ENCODE data around the gene RCL1. TPM values are rescaled to one million over a fixed set of nuclear protein-coding genes. Genes with fewer than 3 reads are reported as not detected.

RCL1 gene
- total RNA-seq, 1 donor from 2014 or later: 28.3 TPM

- intact Hi-C loops (cut with DNase I): no loop called here
- no peak overlapping the region for H3K4me3 ChIP-seq
- H3K4me1 ChIP-seq: peaks cover 10 to 46% of the 10 kb centered on the region in 2 donors
- peaks cover 6 to 17% of the 10 kb centered on the region in 2 donors for H3K36me3 ChIP-seq
- DNase-seq (ENCODE audit: low spot score in 2 of 2): no peak
- no peaks in the 10 kb centered on the region for H3K9me3 ChIP-seq
- no peaks in the 10 kb centered on the region for H3K27me3 ChIP-seq
- no peak for TF ChIP-seq CTCF (IDR thresholded peaks at IDR 0.05)
- peak overlapping the region; percentile 55 to 75 for H3K27ac ChIP-seq
Observed at GRCh38 chr9:4864698-4865097, 72.0 kb downstream of the RCL1 start.

GRCh38 chr9:4865681-4866080 lies 72.9 kb downstream of the RCL1 start:
- Histone ChIP-seq H3K36me3 (peaks cover 0 to 8% of the 10 kb centered on the region in 2 donors), H3K4me1 (peaks cover 10 to 43% of the 10 kb centered on the region in 2 donors), H3K27ac (peak overlapping the region; percentile 64 to 75), H3K27me3 (no peaks in the 10 kb centered on the region), H3K4me3 (no peak overlapping the region), H3K9me3 (no peaks in the 10 kb centered on the region)
- no peak for DNase-seq (ENCODE audit: low spot score in 2 of 2)
- no peak for TF ChIP-seq CTCF (IDR thresholded peaks at IDR 0.05)
- intact Hi-C loops (cut with DNase I): no loop called here

GRCh38 chr9:4866239-4866969 lies 73.7 kb downstream of the RCL1 start:
- DNase-seq (ENCODE audit: low spot score in 2 of 2): no peak
- Histone ChIP-seq H3K27ac (peak overlapping the region; percentile 64 to 75), H3K4me1 (peaks cover 10 to 40% of the 10 kb centered on the region in 2 donors), H3K4me3 (no peak overlapping the region), H3K36me3 (peaks cover 0 to 1% of the 10 kb centered on the region in 2 donors), H3K9me3 (no peaks in the 10 kb centered on the region), H3K27me3 (no peaks in the 10 kb centered on the region)
- intact Hi-C loops (cut with DNase I): no loop called here
- no peak for TF ChIP-seq CTCF (IDR thresholded peaks at IDR 0.05)

GRCh38 chr9:4873066-4873465 lies 80.3 kb downstream of the RCL1 start:
- H3K4me3 ChIP-seq: no peak overlapping the region
- TF ChIP-seq CTCF (IDR thresholded peaks at IDR 0.05): no peak
- intact Hi-C loops (cut with DNase I): loop anchor here (1.0 kb wide), 1 partner anchor 14 kb away; no protein-coding TSS in a partner anchor
- no peaks in the 10 kb centered on the region for H3K9me3 ChIP-seq
- peak; percentile 16 to 87 for DNase-seq (ENCODE audit: low spot score in 2 of 2)
- H3K27me3 ChIP-seq: no peaks in the 10 kb centered on the region
- no peaks in the 10 kb centered on the region for H3K36me3 ChIP-seq
- H3K4me1 ChIP-seq: peaks cover 3 to 19% of the 10 kb centered on the region in 2 donors
- peak overlapping the region; percentile 71 to 86 for H3K27ac ChIP-seq

- no peaks in the 10 kb centered on the region for H3K27me3 ChIP-seq
- no peak overlapping the region for H3K27ac ChIP-seq
- H3K9me3 ChIP-seq: no peaks in the 10 kb centered on the region
- no peak for TF ChIP-seq CTCF (IDR thresholded peaks at IDR 0.05)
- H3K4me1 ChIP-seq: peaks cover 3 to 26% of the 10 kb centered on the region in 2 donors
- intact Hi-C loops (cut with DNase I): no loop called here
- no peak for DNase-seq (ENCODE audit: low spot score in 2 of 2)
- no peaks in the 10 kb centered on the region for H3K36me3 ChIP-seq
- H3K4me3 ChIP-seq: no peak overlapping the region
Observed at GRCh38 chr9:4875559-4875958, 82.8 kb downstream of the RCL1 start.
